Measurements from ENCODE around the gene GRM3. TPM values are rescaled to one million over a fixed set of nuclear protein-coding genes. Genes with fewer than 3 reads are reported as not detected.

GRM3 gene
- total and polyA plus RNA-seq, 2 donors (not counting 1 experiment from before 2014, with no cell fraction given), result not detected

GRCh38 chr7:86775203-86775602 lies 131.5 kb downstream of the GRM3 start:
- Histone ChIP-seq H3K4me1 (ENCODE audit: control insufficient read depth, extremely low read depth, insufficient read depth, low read length) (no peaks in the 10 kb centered on the region), H3K27me3 (ENCODE audit: control insufficient read depth, insufficient read depth, low read length) (no peaks in the 10 kb centered on the region), H3K4me3 (replicated peaks in 1 of 4; ENCODE audit: control extremely low read depth in 1 of 4, insufficient read depth in 1 of 4, low read depth in 3 of 4, low read length in 4 of 4) (no peak overlapping the region), H3K9me3 (ENCODE audit: control insufficient read depth, insufficient read depth, low read depth, low read length) (no peaks in the 10 kb centered on the region), H4K20me1 (ENCODE audit: control insufficient read depth, extremely low read depth, insufficient read depth, low read length) (no peaks in the 10 kb centered on the region), H2AFZ (ENCODE audit: low read length) (no peak overlapping the region), H3K79me2 (ENCODE audit: control insufficient read depth, insufficient read depth, low read length) (no peaks in the 10 kb centered on the region), H3K4me2 (ENCODE audit: extremely low read depth, insufficient read depth, low read length) (no peak overlapping the region), H3K36me3 (ENCODE audit: control insufficient read depth, insufficient read depth, low read length) (no peaks in the 10 kb centered on the region), H3K27ac (ENCODE audit: insufficient read depth, low read length) (no peak overlapping the region), H3K9ac (ENCODE audit: insufficient read depth, low read length) (no peak overlapping the region)
- DNase-seq (ENCODE audit: low read depth in 2 of 2), result no peak
- no peak for TF ChIP-seq CTCF (conservative IDR thresholded peaks at IDR 0.05 in 1 of 2, IDR thresholded peaks at IDR 0.05 in 1 of 2; ENCODE audit: low read depth in 1 of 2, low read length in 2 of 2)
- no peak for TF ChIP-seq EZH2 (IDR thresholded peaks at IDR 0.05; ENCODE audit: low read length, missing control alignments)

GRCh38 chr7:86776136-86776535 lies 132.4 kb downstream of the GRM3 start:
- DNase-seq (ENCODE audit: low read depth in 2 of 2), result no peak
- H3K27me3 ChIP-seq (ENCODE audit: control insufficient read depth, insufficient read depth, low read length), result no peaks in the 10 kb centered on the region

GRCh38 chr7:86778271-86778670 lies 134.6 kb downstream of the GRM3 start:
- H3K27ac ChIP-seq (ENCODE audit: insufficient read depth, low read length), result no peak overlapping the region
- H4K20me1 ChIP-seq (ENCODE audit: control insufficient read depth, extremely low read depth, insufficient read depth, low read length), result no peaks in the 10 kb centered on the region
- no peak overlapping the region for H3K4me2 ChIP-seq (ENCODE audit: extremely low read depth, insufficient read depth, low read length)
- no peaks in the 10 kb centered on the region for H3K79me2 ChIP-seq (ENCODE audit: control insufficient read depth, insufficient read depth, low read length)
- no peak for DNase-seq (ENCODE audit: low read depth in 2 of 2)
- H2AFZ ChIP-seq (ENCODE audit: low read length), result no peak overlapping the region
- no peaks in the 10 kb centered on the region for H3K4me1 ChIP-seq (ENCODE audit: control insufficient read depth, extremely low read depth, insufficient read depth, low read length)
- H3K9me3 ChIP-seq (ENCODE audit: control insufficient read depth, insufficient read depth, low read depth, low read length), result no peaks in the 10 kb centered on the region
- H3K36me3 ChIP-seq (ENCODE audit: control insufficient read depth, insufficient read depth, low read length), result no peaks in the 10 kb centered on the region
- no peak for TF ChIP-seq CTCF (conservative IDR thresholded peaks at IDR 0.05 in 1 of 2, IDR thresholded peaks at IDR 0.05 in 1 of 2; ENCODE audit: low read depth in 1 of 2, low read length in 2 of 2)
- TF ChIP-seq EZH2 (IDR thresholded peaks at IDR 0.05; ENCODE audit: low read length, missing control alignments), result no peak
- no peaks in the 10 kb centered on the region for H3K27me3 ChIP-seq (ENCODE audit: control insufficient read depth, insufficient read depth, low read length)
- H3K9ac ChIP-seq (ENCODE audit: insufficient read depth, low read length), result no peak overlapping the region
- H3K4me3 ChIP-seq (replicated peaks in 1 of 4; ENCODE audit: control extremely low read depth in 1 of 4, insufficient read depth in 1 of 4, low read depth in 3 of 4, low read length in 4 of 4), result no peak overlapping the region

More at GRCh38 chr7:86776136-86776535, 132.4 kb downstream of the GRM3 start:
- Histone ChIP-seq H3K4me3 (replicated peaks in 1 of 4; ENCODE audit: control extremely low read depth in 1 of 4, insufficient read depth in 1 of 4, low read depth in 3 of 4, low read length in 4 of 4) (no peak overlapping the region), H3K4me1 (ENCODE audit: control insufficient read depth, extremely low read depth, insufficient read depth, low read length) (no peaks in the 10 kb centered on the region), H3K27ac (ENCODE audit: insufficient read depth, low read length) (no peak overlapping the region), H3K36me3 (ENCODE audit: control insufficient read depth, insufficient read depth, low read length) (no peaks in the 10 kb centered on the region), H4K20me1 (ENCODE audit: control insufficient read depth, extremely low read depth, insufficient read depth, low read length) (no peaks in the 10 kb centered on the region), H2AFZ (ENCODE audit: low read length) (no peak overlapping the region), H3K79me2 (ENCODE audit: control insufficient read depth, insufficient read depth, low read length) (no peaks in the 10 kb centered on the region), H3K9me3 (ENCODE audit: control insufficient read depth, insufficient read depth, low read depth, low read length) (no peaks in the 10 kb centered on the region), H3K9ac (ENCODE audit: insufficient read depth, low read length) (no peak overlapping the region), H3K4me2 (ENCODE audit: extremely low read depth, insufficient read depth, low read length) (no peak overlapping the region)
- TF ChIP-seq EZH2 (IDR thresholded peaks at IDR 0.05; ENCODE audit: low read length, missing control alignments), result no peak
